OCI-LY3 (cell line): Measurements from ENCODE around the gene ACCSL.

Experiments
- EZH2phosphoT487 ChIP-seq: fragments of 200-600 bp; shearing (Covaris generic); IDR thresholded peaks from 2 replicates; pipeline ENCODE4 v1.6.1; 2018; ENCODE audit warnings: antibody characterized with exemption, mixed run types, low read depth
- TF ChIP-seq, protein P1 (sequence below): fragments of 200-600, 300-600 bp; sonication (generic); IDR thresholded peaks from 2 replicates; pipeline ENCODE4 v1.5.1; 2014; ENCODE audit warnings: antibody characterized with exemption, low read length, low read depth

DNA sequence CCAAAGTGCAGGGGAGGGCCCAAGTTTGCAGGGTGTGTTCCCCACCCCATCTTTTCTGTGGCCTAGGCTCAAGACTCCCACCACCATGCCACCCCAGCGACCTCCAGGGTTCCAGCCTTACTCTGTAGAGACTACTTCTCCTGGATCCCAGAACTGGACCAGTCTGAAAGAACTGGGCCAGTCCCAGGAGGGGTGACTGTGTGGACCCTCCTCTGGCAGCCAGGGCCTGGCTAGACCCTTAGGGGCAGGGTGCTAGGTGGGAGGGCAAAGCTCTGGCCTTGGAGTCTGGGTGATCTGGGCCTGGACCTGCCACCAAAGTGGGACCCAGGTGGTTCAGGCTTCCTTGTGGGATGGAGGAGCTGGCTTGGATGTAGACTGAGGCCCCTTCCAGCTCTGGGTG, 41.8 kb upstream of the ACCSL start:
- TF ChIP-seq, protein P1, sequence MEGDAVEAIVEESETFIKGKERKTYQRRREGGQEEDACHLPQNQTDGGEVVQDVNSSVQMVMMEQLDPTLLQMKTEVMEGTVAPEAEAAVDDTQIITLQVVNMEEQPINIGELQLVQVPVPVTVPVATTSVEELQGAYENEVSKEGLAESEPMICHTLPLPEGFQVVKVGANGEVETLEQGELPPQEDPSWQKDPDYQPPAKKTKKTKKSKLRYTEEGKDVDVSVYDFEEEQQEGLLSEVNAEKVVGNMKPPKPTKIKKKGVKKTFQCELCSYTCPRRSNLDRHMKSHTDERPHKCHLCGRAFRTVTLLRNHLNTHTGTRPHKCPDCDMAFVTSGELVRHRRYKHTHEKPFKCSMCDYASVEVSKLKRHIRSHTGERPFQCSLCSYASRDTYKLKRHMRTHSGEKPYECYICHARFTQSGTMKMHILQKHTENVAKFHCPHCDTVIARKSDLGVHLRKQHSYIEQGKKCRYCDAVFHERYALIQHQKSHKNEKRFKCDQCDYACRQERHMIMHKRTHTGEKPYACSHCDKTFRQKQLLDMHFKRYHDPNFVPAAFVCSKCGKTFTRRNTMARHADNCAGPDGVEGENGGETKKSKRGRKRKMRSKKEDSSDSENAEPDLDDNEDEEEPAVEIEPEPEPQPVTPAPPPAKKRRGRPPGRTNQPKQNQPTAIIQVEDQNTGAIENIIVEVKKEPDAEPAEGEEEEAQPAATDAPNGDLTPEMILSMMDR: no peak
- TF ChIP-seq EZH2phosphoT487: no peak
